Fibroblast of lung (primary cell): ENCODE results near the gene SARM1. TPM values are rescaled to one million over a fixed set of nuclear protein-coding genes. Genes with fewer than 3 reads are reported as not detected.
A peak's percentile ranks its signal among the peaks of the same experiment; 100 is the strongest.

Experiments used
- DNase-seq, 2 donors: peaks; one replicate each; pipeline versions ENCODE4 v3.0.0 to v3.0.0-alpha.2; 2010; ENCODE audit warnings: low read depth in 2 of 2
- H2AFZ ChIP-seq: 2 replicates; pipeline ENCODE4 v1.5.1; 2012; ENCODE audit warnings: low read length, control low read depth, inconsistent platforms
- H3K27ac ChIP-seq: 2 replicates; pipeline ENCODE4 v1.5.1; 2011; ENCODE audit warnings: low read length, control low read depth; ENCODE audit not compliant: insufficient read depth
- H3K27me3 ChIP-seq: 2 replicates; pipeline ENCODE4 v1.5.1; 2011; ENCODE audit warnings: mild to moderate bottlenecking, low read length; ENCODE audit not compliant: control insufficient read depth, insufficient read depth
- H3K36me3 ChIP-seq: 2 replicates; pipeline ENCODE4 v1.5.1; 2011; ENCODE audit warnings: low read length; ENCODE audit not compliant: control insufficient read depth, insufficient read depth
- H3K4me1 ChIP-seq: 2 replicates; pipeline ENCODE4 v1.5.1; 2011; ENCODE audit warnings: low read length; ENCODE audit not compliant: control insufficient read depth, insufficient read depth; ENCODE audit errors: extremely low read depth
- H3K4me2 ChIP-seq: 2 replicates; pipeline ENCODE4 v1.5.1; 2011; ENCODE audit warnings: low read length, control low read depth; ENCODE audit not compliant: insufficient read depth; ENCODE audit errors: extremely low read depth
- H3K4me3 ChIP-seq, 4 experiments: fragments of 200-600 bp in 1 of 4; sonication (generic) in 1 of 4; replicated peaks in 1 of 4; 2 replicates each; pipeline ENCODE4 v1.5.1; 2011 to 2016; ENCODE audit warnings: low read length in 4 of 4, low read depth in 3 of 4, mild to moderate bottlenecking in 3 of 4, control low read depth in 2 of 4, inconsistent platforms in 1 of 4, mixed read lengths in 1 of 4; ENCODE audit not compliant: insufficient read depth in 1 of 4; ENCODE audit errors: control extremely low read depth in 1 of 4
- H3K79me2 ChIP-seq: 2 replicates; pipeline ENCODE4 v1.5.1; 2012; ENCODE audit warnings: mild to moderate bottlenecking, low read length, inconsistent platforms; ENCODE audit not compliant: control insufficient read depth, insufficient read depth
- H3K9ac ChIP-seq: 2 replicates; pipeline ENCODE4 v1.5.1; 2011; ENCODE audit warnings: mild to moderate bottlenecking, low read length, control low read depth; ENCODE audit not compliant: insufficient read depth
- H3K9me3 ChIP-seq: 2 replicates; pipeline ENCODE4 v1.5.1; 2012; ENCODE audit warnings: low read depth, low read length; ENCODE audit not compliant: control insufficient read depth, insufficient read depth
- H4K20me1 ChIP-seq: 2 replicates; pipeline ENCODE4 v1.5.1; 2011; ENCODE audit warnings: low read length; ENCODE audit not compliant: control insufficient read depth, insufficient read depth; ENCODE audit errors: extremely low read depth
- CTCF ChIP-seq, 2 donors: IDR thresholded peaks in 1 of 2; conservative IDR thresholded peaks in 1 of 2; 1 replicate in 1 of 2; 2 replicates in 1 of 2; pipeline ENCODE4 v1.5.1; 2011 to 2012; ENCODE audit warnings: low read length in 2 of 2, control low read depth in 1 of 2, inconsistent platforms in 1 of 2, low read depth in 1 of 2, mild to moderate bottlenecking in 1 of 2
- EZH2 ChIP-seq: IDR thresholded peaks from 2 replicates; pipeline ENCODE4 v1.5.1; 2012; ENCODE audit warnings: low read length, control low read depth, mild to moderate bottlenecking; ENCODE audit errors: missing control alignments
- polyA plus RNA-seq, 2 donors: library from polyadenylated mRNA; depleted of rRNA in 1 of 2; stranded (reverse) in 1 of 2; unstranded in 1 of 2; fragments of >200 nt; gene quantifications; 2 replicates each; pipeline ENCODE4 v1.2.1, GENCODE V29; 2011 to 2012; ENCODE audit warnings: missing spikeins in 1 of 2
- total RNA-seq: library from RNA; depleted of rRNA; stranded (reverse); fragments of >200 nt; gene quantifications from 2 replicates; pipeline ENCODE4 v1.2.1, GENCODE V29; 2014

The SARM1 gene
- total and polyA plus RNA-seq, 2 donors (not counting 1 experiment from before 2014, with no cell fraction given) = 3.1 to 10.8 TPM

DNA sequence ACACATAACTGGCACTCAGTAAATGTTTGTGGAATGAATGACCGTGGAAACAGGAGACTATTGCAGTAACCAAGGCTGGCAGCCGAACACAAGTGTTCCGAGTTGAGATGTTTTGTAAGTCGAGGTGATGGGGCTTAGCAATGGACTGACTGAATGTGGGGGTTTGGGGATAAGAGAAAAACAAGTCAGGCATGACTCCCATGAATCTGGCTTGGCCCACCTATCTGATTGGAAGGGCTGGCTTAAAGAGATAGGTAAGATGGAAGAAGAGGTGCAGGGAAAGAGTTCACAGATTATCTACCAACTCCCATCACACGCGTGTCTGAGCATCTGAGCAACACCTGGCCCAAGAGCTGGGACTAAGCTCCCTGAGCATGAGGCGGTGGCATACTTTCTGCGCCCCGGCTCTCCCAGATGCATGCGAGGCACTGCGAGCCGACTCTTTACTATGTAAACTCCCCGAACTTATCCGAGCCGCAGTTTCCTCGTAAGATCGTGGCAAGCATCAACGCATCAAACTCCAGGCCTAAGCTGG, 36.8 kb upstream of the SARM1 start:
- H3K27ac ChIP-seq = peak overlapping the region; percentile 99
- TF ChIP-seq CTCF (conservative IDR thresholded peaks at IDR 0.05 in 1 of 2, IDR thresholded peaks at IDR 0.05 in 1 of 2; ENCODE audit: low read depth in 1 of 2, low read length in 2 of 2) (no peak), EZH2 (no peak)
- H4K20me1 ChIP-seq = no peaks in the 10 kb centered on the region
- H3K79me2 ChIP-seq = peaks cover 48% of the 10 kb centered on the region
- peak overlapping the region; percentile 25 for H2AFZ ChIP-seq
- H3K9ac ChIP-seq = peak overlapping the region; percentile 94
- DNase-seq = no peak
- no peaks in the 10 kb centered on the region for H3K9me3 ChIP-seq
- peaks cover 17% of the 10 kb centered on the region for H3K4me1 ChIP-seq
- peak overlapping the region; percentile 100 for H3K4me2 ChIP-seq
- H3K4me3 ChIP-seq = peak overlapping the region; percentile 60 to 99 (median 86)
- no peaks in the 10 kb centered on the region for H3K27me3 ChIP-seq
- peaks cover 11% of the 10 kb centered on the region for H3K36me3 ChIP-seq

GRCh38 chr17:28335201-28335958, 36.1 kb upstream of the SARM1 start, which contains the start of the genes IFT20 and TNFAIP1:
Gene IFT20, minus strand, starts transcription at chr17:28335472. Its CDS starts 3,487 bp downstream, at chr17:28331985.
Gene TNFAIP1, plus strand, starts transcription at chr17:28335761. Its CDS starts 3,761 bp downstream, at chr17:28339522.
- Histone ChIP-seq H3K79me2 (peaks cover 50% of the 10 kb centered on the region), H3K9me3 (no peaks in the 10 kb centered on the region), H3K4me2 (peak within 1 kb of the TSS; percentile 100), H2AFZ (peak within 1 kb of the TSS; percentile 60), H3K27me3 (no peaks in the 10 kb centered on the region), H4K20me1 (no peaks in the 10 kb centered on the region), H3K36me3 (peaks cover 11% of the 10 kb centered on the region), H3K27ac (peak within 1 kb of the TSS; percentile 99), H3K4me3 (peak within 1 kb of the TSS; percentile 88 to 99 (median 96)), H3K9ac (peak within 1 kb of the TSS; percentile 95), H3K4me1 (peaks cover 17% of the 10 kb centered on the region)
- TF ChIP-seq CTCF (conservative IDR thresholded peaks at IDR 0.05 in 1 of 2, IDR thresholded peaks at IDR 0.05 in 1 of 2; ENCODE audit: low read depth in 1 of 2, low read length in 2 of 2) (no peak), EZH2 (no peak)
- peak; percentile 100 for DNase-seq
